ENCODE measurements around the gene PCDH9. TPM values are rescaled to one million over a fixed set of nuclear protein-coding genes. Genes with fewer than 3 reads are reported as not detected.

Gene PCDH9
- total RNA-seq, 2 donors from 2014 or later, result 0.95 to 1.8 TPM

- no peaks in the 10 kb centered on the region for H3K9me3 Mint-ChIP-seq
- no peaks in the 10 kb centered on the region for H3K27me3 Mint-ChIP-seq (ENCODE audit: insufficient read depth)
- no peak overlapping the region for H3K27ac ChIP-seq (ENCODE audit: low read depth, low read length)
- H3K27me3 ChIP-seq (ENCODE audit: control insufficient read depth, insufficient read depth, low read length, poor library complexity, severe bottlenecking), result no peaks in the 10 kb centered on the region
- no peaks in the 10 kb centered on the region for H3K9me3 ChIP-seq (ENCODE audit: control insufficient read depth, low read length)
- H3K4me1 Mint-ChIP-seq, result peaks cover 19% of the 10 kb centered on the region
- H3K27ac Mint-ChIP-seq, result no peak overlapping the region
- DNase-seq, result no peak
- H3K4me3 ChIP-seq (ENCODE audit: low read length), result no peak overlapping the region
- H3K36me3 Mint-ChIP-seq (ENCODE audit: low read depth), result no peaks in the 10 kb centered on the region
- H3K9ac ChIP-seq (ENCODE audit: extremely low read depth, low read length, poor library complexity, severe bottlenecking), result no peak overlapping the region
- H3K4me3 Mint-ChIP-seq, result no peak overlapping the region
- H3K36me3 ChIP-seq (ENCODE audit: control insufficient read depth, insufficient read depth, low read length), result no peaks in the 10 kb centered on the region
- no peak for TF ChIP-seq CTCF (conservative IDR thresholded peaks at IDR 0.05)
- WGBS, 2 experiments (ENCODE audit: insufficient coverage in 1 of 2, insufficient read length in 1 of 2), result 87 to 89% methylated on average over 7 to 9 of the region's 9 CpGs
- H3K4me1 ChIP-seq (ENCODE audit: control insufficient read depth, insufficient read depth, low read length), result no peaks in the 10 kb centered on the region
Measured at GRCh38 chr13:66343224-66343828, 886.8 kb downstream of the PCDH9 start.

GRCh38 chr13:66341635-66342377, 888.3 kb downstream of the PCDH9 start:
- H3K36me3 ChIP-seq (ENCODE audit: control insufficient read depth, insufficient read depth, low read length), result no peaks in the 10 kb centered on the region
- no peaks in the 10 kb centered on the region for H3K9me3 ChIP-seq (ENCODE audit: control insufficient read depth, low read length)
- no peak overlapping the region for H3K27ac ChIP-seq (ENCODE audit: low read depth, low read length)
- no peak for TF ChIP-seq CTCF (conservative IDR thresholded peaks at IDR 0.05)
- DNase-seq, result no peak
- Mint-ChIP-seq H3K9me3 (no peaks in the 10 kb centered on the region), H3K36me3 (ENCODE audit: low read depth) (no peaks in the 10 kb centered on the region), H3K27ac (no peak overlapping the region), H3K27me3 (ENCODE audit: insufficient read depth) (no peaks in the 10 kb centered on the region), H3K4me3 (no peak overlapping the region), H3K4me1 (peaks cover 15% of the 10 kb centered on the region)
- H3K27me3 ChIP-seq (ENCODE audit: control insufficient read depth, insufficient read depth, low read length, poor library complexity, severe bottlenecking), result no peaks in the 10 kb centered on the region
- H3K4me1 ChIP-seq (ENCODE audit: control insufficient read depth, insufficient read depth, low read length), result no peaks in the 10 kb centered on the region
- H3K9ac ChIP-seq (ENCODE audit: extremely low read depth, low read length, poor library complexity, severe bottlenecking), result no peak overlapping the region
- no peak overlapping the region for H3K4me3 ChIP-seq (ENCODE audit: low read length)
- 91 to 96% methylated on average over 3 to 5 of the region's 6 CpGs for WGBS, 2 experiments (ENCODE audit: insufficient coverage in 1 of 2, insufficient read length in 1 of 2)

GRCh38 chr13:66339214-66339613, 890.9 kb downstream of the PCDH9 start:
- no peak overlapping the region for H3K4me3 ChIP-seq (ENCODE audit: low read length)
- Mint-ChIP-seq H3K36me3 (ENCODE audit: low read depth) (no peaks in the 10 kb centered on the region), H3K27me3 (ENCODE audit: insufficient read depth) (no peaks in the 10 kb centered on the region), H3K4me1 (peaks cover 10% of the 10 kb centered on the region), H3K4me3 (no peak overlapping the region), H3K9me3 (no peaks in the 10 kb centered on the region), H3K27ac (no peak overlapping the region)
- no peak overlapping the region for H3K27ac ChIP-seq (ENCODE audit: low read depth, low read length)
- no peak for DNase-seq
- H3K36me3 ChIP-seq (ENCODE audit: control insufficient read depth, insufficient read depth, low read length), result no peaks in the 10 kb centered on the region
- H3K4me1 ChIP-seq (ENCODE audit: control insufficient read depth, insufficient read depth, low read length), result no peaks in the 10 kb centered on the region
- H3K9ac ChIP-seq (ENCODE audit: extremely low read depth, low read length, poor library complexity, severe bottlenecking), result no peak overlapping the region
- no peaks in the 10 kb centered on the region for H3K27me3 ChIP-seq (ENCODE audit: control insufficient read depth, insufficient read depth, low read length, poor library complexity, severe bottlenecking)
- no peak for TF ChIP-seq CTCF (conservative IDR thresholded peaks at IDR 0.05)
- no peaks in the 10 kb centered on the region for H3K9me3 ChIP-seq (ENCODE audit: control insufficient read depth, low read length)
